Measurements from ENCODE around the gene ADARB2. TPM values are rescaled to one million over a fixed set of nuclear protein-coding genes. Genes with fewer than 3 reads are reported as not detected.

The ADARB2 gene
- total and polyA plus RNA-seq, 4 donors, result 0.22 to 1.3 (median 0.55) TPM

- DNase-seq (no peak), ATAC-seq (ENCODE audit: insufficient read depth, low FRiP score) (no peak)
- Histone ChIP-seq H3K9ac (ENCODE audit: insufficient read depth in 1 of 2, low read length in 2 of 2) (no peak overlapping the region), H3K27me3 (ENCODE audit: control insufficient read depth in 3 of 3, insufficient read depth in 3 of 3, low read length in 2 of 3) (peaks cover 0 to 17% (median 17%) of the 10 kb centered on the region in 3 donors), H3K9me3 (ENCODE audit: control insufficient read depth in 4 of 4, insufficient read depth in 3 of 4, low read length in 3 of 4) (no peaks in the 10 kb centered on the region), H3K27ac (ENCODE audit: low read depth in 1 of 2, low read length in 1 of 2) (no peak overlapping the region), H3K36me3 (ENCODE audit: control insufficient read depth in 4 of 4, insufficient read depth in 4 of 4, low read length in 4 of 4) (no peaks in the 10 kb centered on the region), H3K4me3 (no peak overlapping the region), H3K4me1 (ENCODE audit: control insufficient read depth in 5 of 5, insufficient read depth in 5 of 5, low read length in 5 of 5) (peaks cover 0 to 6% (median 0%) of the 10 kb centered on the region in 5 donors)
- no peak for TF ChIP-seq CTCF (IDR thresholded peaks at IDR 0.05; ENCODE audit: control extremely low read depth, extremely low read depth)
- WGBS, 2 donors, result 95 to 96% methylated on average over 15 of the region's 15 CpGs
Observed at GRCh38 chr10:1347525-1347924, 389.8 kb downstream of the ADARB2 start.

DNA sequence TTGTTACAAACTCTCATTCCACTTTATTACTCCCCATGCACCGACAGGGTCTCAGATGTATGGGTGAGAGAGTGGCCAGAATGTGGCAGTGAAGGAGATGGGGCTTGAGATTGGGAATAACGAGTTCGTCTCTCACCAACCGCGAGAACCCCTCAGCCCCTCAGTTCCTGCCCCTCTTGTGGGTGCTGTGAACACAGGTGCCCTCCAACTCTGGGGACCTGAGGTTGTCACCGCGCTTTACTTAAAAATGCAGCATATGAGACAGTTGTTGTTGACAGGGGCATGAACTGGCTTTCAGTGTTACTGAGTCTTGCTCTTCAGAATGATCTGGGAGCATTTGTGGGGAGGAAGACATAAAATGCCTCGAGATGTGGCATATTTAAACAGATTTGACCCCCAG is 391.1 kb downstream of the ADARB2 start:
- no peaks in the 10 kb centered on the region for H3K9me3 ChIP-seq (ENCODE audit: control insufficient read depth in 4 of 4, insufficient read depth in 3 of 4, low read length in 3 of 4)
- no peak for ATAC-seq (ENCODE audit: insufficient read depth, low FRiP score)
- H3K9ac ChIP-seq (ENCODE audit: insufficient read depth in 1 of 2, low read length in 2 of 2), result no peak overlapping the region
- H3K27ac ChIP-seq (ENCODE audit: low read depth in 1 of 2, low read length in 1 of 2), result no peak overlapping the region
- peaks cover 0 to 6% (median 0%) of the 10 kb centered on the region in 5 donors for H3K4me1 ChIP-seq (ENCODE audit: control insufficient read depth in 5 of 5, insufficient read depth in 5 of 5, low read length in 5 of 5)
- peaks cover 0 to 21% (median 20%) of the 10 kb centered on the region in 3 donors for H3K27me3 ChIP-seq (ENCODE audit: control insufficient read depth in 3 of 3, insufficient read depth in 3 of 3, low read length in 2 of 3)
- no peak for TF ChIP-seq CTCF (IDR thresholded peaks at IDR 0.05; ENCODE audit: control extremely low read depth, extremely low read depth)
- no peak for DNase-seq
- no peaks in the 10 kb centered on the region for H3K36me3 ChIP-seq (ENCODE audit: control insufficient read depth in 4 of 4, insufficient read depth in 4 of 4, low read length in 4 of 4)
- 86 to 93% methylated on average over 8 of the region's 8 CpGs for WGBS, 2 donors
- no peak overlapping the region for H3K4me3 ChIP-seq

DNA sequence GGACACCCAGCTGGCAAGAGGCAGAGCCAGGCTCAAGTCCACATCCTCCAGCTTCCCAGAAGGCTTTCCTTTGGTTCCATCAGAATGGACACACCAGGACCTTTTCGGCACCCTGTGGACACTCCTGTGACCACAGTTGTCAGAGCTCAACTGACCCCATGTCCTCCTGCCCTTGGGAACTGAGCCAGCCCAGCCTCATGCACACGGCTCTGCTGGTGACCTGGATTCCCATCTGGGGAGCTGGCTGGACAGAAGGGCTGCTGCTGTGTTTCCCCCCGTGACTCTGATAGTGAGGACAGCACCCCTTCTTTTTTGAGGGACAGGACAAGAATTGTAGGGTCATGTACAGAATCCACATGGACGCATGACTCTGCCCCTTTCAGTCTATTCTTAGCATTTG is 392.0 kb downstream of the ADARB2 start:
- DNase-seq (no peak), ATAC-seq (ENCODE audit: insufficient read depth, low FRiP score) (no peak)
- Histone ChIP-seq H3K36me3 (ENCODE audit: control insufficient read depth in 4 of 4, insufficient read depth in 4 of 4, low read length in 4 of 4) (no peaks in the 10 kb centered on the region), H3K4me3 (no peak overlapping the region), H3K9me3 (ENCODE audit: control insufficient read depth in 4 of 4, insufficient read depth in 3 of 4, low read length in 3 of 4) (no peaks in the 10 kb centered on the region), H3K27me3 (ENCODE audit: control insufficient read depth in 3 of 3, insufficient read depth in 3 of 3, low read length in 2 of 3) (peaks cover 0 to 21% (median 20%) of the 10 kb centered on the region in 3 donors), H3K4me1 (ENCODE audit: control insufficient read depth in 5 of 5, insufficient read depth in 5 of 5, low read length in 5 of 5) (peaks cover 0 to 6% (median 0%) of the 10 kb centered on the region in 5 donors), H3K9ac (ENCODE audit: insufficient read depth in 1 of 2, low read length in 2 of 2) (no peak overlapping the region), H3K27ac (ENCODE audit: low read depth in 1 of 2, low read length in 1 of 2) (no peak overlapping the region)
- 73 to 87% methylated on average over 4 of the region's 4 CpGs for WGBS, 2 donors
- TF ChIP-seq CTCF (IDR thresholded peaks at IDR 0.05; ENCODE audit: control extremely low read depth, extremely low read depth), result no peak

- Histone ChIP-seq H3K9ac (ENCODE audit: insufficient read depth in 1 of 2, low read length in 2 of 2) (no peak overlapping the region), H3K36me3 (ENCODE audit: control insufficient read depth in 4 of 4, insufficient read depth in 4 of 4, low read length in 4 of 4) (no peaks in the 10 kb centered on the region), H3K27ac (ENCODE audit: low read depth in 1 of 2, low read length in 1 of 2) (no peak overlapping the region), H3K9me3 (ENCODE audit: control insufficient read depth in 4 of 4, insufficient read depth in 3 of 4, low read length in 3 of 4) (no peaks in the 10 kb centered on the region), H3K27me3 (ENCODE audit: control insufficient read depth in 3 of 3, insufficient read depth in 3 of 3, low read length in 2 of 3) (peaks cover 0 to 19% (median 18%) of the 10 kb centered on the region in 3 donors), H3K4me3 (no peak overlapping the region), H3K4me1 (ENCODE audit: control insufficient read depth in 5 of 5, insufficient read depth in 5 of 5, low read length in 5 of 5) (peaks cover 0 to 6% (median 0%) of the 10 kb centered on the region in 5 donors)
- ATAC-seq (ENCODE audit: insufficient read depth, low FRiP score) (no peak), DNase-seq (no peak)
- WGBS, 2 donors, result 84 to 87% methylated on average over 17 of the region's 17 CpGs
- TF ChIP-seq CTCF (IDR thresholded peaks at IDR 0.05; ENCODE audit: control extremely low read depth, extremely low read depth), result no peak
Observed at GRCh38 chr10:1344846-1345245, 392.5 kb downstream of the ADARB2 start.
